Hepatocyte (in vitro differentiated cells): ENCODE results near the gene VANGL1. TPM values are rescaled to one million over a fixed set of nuclear protein-coding genes. Genes with fewer than 3 reads are reported as not detected.

ENCODE experiments used
- DNase-seq: peaks from one replicate; pipeline ENCODE4 v3.0.0-alpha.2; 2016; ENCODE audit warnings: low spot score
- H2AFZ ChIP-seq: fragments of 200-600 bp; sonication (generic); 2 replicates; pipeline ENCODE4 v1.6.0; 2016; ENCODE audit warnings: antibody characterized with exemption, mild to moderate bottlenecking
- H3K27ac ChIP-seq: fragments of 200-600 bp; sonication (generic); 2 replicates; pipeline ENCODE4 v1.5.1; 2016; ENCODE audit warnings: mild to moderate bottlenecking
- H3K27me3 ChIP-seq: fragments of 200-600 bp; sonication (generic); 2 replicates; pipeline ENCODE4 v1.6.1; 2016
- H3K36me3 ChIP-seq: fragments of 200-600 bp; sonication (generic); replicated peaks from 2 replicates; pipeline ENCODE4 v1.5.1; 2016; ENCODE audit warnings: low read depth; ENCODE audit not compliant: insufficient read depth
- H3K4me1 ChIP-seq: fragments of 200-600 bp; sonication (generic); 2 replicates; pipeline ENCODE4 v1.5.1; 2016; ENCODE audit warnings: mild to moderate bottlenecking, moderate library complexity; ENCODE audit not compliant: insufficient read depth
- H3K4me2 ChIP-seq: fragments of 200-600 bp; sonication (generic); 2 replicates; pipeline ENCODE4 v1.6.0; 2016
- H3K4me3 ChIP-seq: fragments of 200-600 bp; sonication (generic); 2 replicates; pipeline ENCODE4 v1.5.1; 2016; ENCODE audit warnings: mild to moderate bottlenecking
- H3K79me2 ChIP-seq: fragments of 200-600 bp; sonication (generic); 2 replicates; pipeline ENCODE4 v1.6.0; 2017; ENCODE audit warnings: mild to moderate bottlenecking
- H3K9me2 ChIP-seq: fragments of 200-600 bp; sonication (generic); replicated peaks from 2 replicates; pipeline ENCODE4 v1.6.0; 2017; ENCODE audit warnings: mild to moderate bottlenecking; ENCODE audit not compliant: insufficient read depth
- H3K9me3 ChIP-seq: fragments of 200-600 bp; sonication (generic); 2 replicates; pipeline ENCODE4 v1.5.1; 2016; ENCODE audit warnings: low read depth, mild to moderate bottlenecking
- H4K20me1 ChIP-seq: fragments of 200-600 bp; sonication (generic); 2 replicates; pipeline ENCODE4 v1.6.0; 2016; ENCODE audit warnings: mild to moderate bottlenecking; ENCODE audit not compliant: insufficient read depth, poor library complexity, severe bottlenecking
- CTCF ChIP-seq: fragments of 200-600 bp; sonication (generic); IDR thresholded peaks from 2 replicates; pipeline ENCODE4 v1.5.1; 2016; ENCODE audit warnings: antibody characterized with exemption, mild to moderate bottlenecking; ENCODE audit not compliant: poor library complexity
- EZH2 ChIP-seq: fragments of 200-600 bp; sonication (generic); IDR thresholded peaks from 2 replicates; pipeline ENCODE4 v1.6.1; 2016; ENCODE audit warnings: antibody characterized with exemption, mild to moderate bottlenecking, borderline replicate concordance
- EZH2phosphoT487 ChIP-seq: fragments of 200-600 bp; sonication (generic); IDR thresholded peaks from one replicate; pipeline ENCODE4 v1.6.1; 2018; ENCODE audit warnings: antibody characterized with exemption, mild to moderate bottlenecking, low read depth, moderate library complexity; ENCODE audit not compliant: unreplicated experiment, severe bottlenecking
- WGBS: methylation state at CpG from one replicate; pipeline ENCODE4 v1.1.6; 2016; ENCODE audit warnings: low lambda C conversion rate; ENCODE audit errors: missing lambda C conversion rate; 5-methylcytosine and 5-hydroxymethylcytosine counted together
- polyA plus RNA-seq: library from polyadenylated mRNA; unstranded; fragments of >200 nt; fragmentation: Nextera tagmentation; extraction: Ambion mirVana; gene quantifications from 2 replicates; pipeline ENCODE4 v1.2.1, GENCODE V29; 2016
- total RNA-seq: library from RNA; depleted of rRNA; stranded (reverse); fragments of >200 nt; gene quantifications from 2 replicates; pipeline ENCODE4 v1.2.3, GENCODE V29; 2014

Gene VANGL1
- total and polyA plus RNA-seq, 2 experiments from 2014 or later = 11.6 to 12.1 TPM

GRCh38 chr1:115665319-115666096, 23.7 kb downstream of the VANGL1 start:
- Histone ChIP-seq H3K4me2 (no peak overlapping the region), H2AFZ (no peak overlapping the region), H3K4me1 (peaks cover 9% of the 10 kb centered on the region), H3K27ac (no peak overlapping the region), H3K79me2 (peaks cover 7% of the 10 kb centered on the region), H3K9me2 (no peaks in the 10 kb centered on the region), H3K9me3 (no peaks in the 10 kb centered on the region), H4K20me1 (no peaks in the 10 kb centered on the region), H3K36me3 (no peaks in the 10 kb centered on the region), H3K4me3 (no peak overlapping the region), H3K27me3 (no peaks in the 10 kb centered on the region)
- DNase-seq = no peak
- TF ChIP-seq EZH2 (no peak), EZH2phosphoT487 (no peak), CTCF (no peak)
- WGBS = 91% methylated on average over 7 of the region's 7 CpGs

- H3K9me2 ChIP-seq = no peaks in the 10 kb centered on the region
- no peaks in the 10 kb centered on the region for H3K27me3 ChIP-seq
- H3K9me3 ChIP-seq = no peaks in the 10 kb centered on the region
- TF ChIP-seq EZH2phosphoT487 (no peak), CTCF (no peak), EZH2 (no peak)
- 97% methylated on average over 6 of the region's 6 CpGs for WGBS
- no peak overlapping the region for H3K27ac ChIP-seq
- peaks cover 16% of the 10 kb centered on the region for H3K4me1 ChIP-seq
- no peaks in the 10 kb centered on the region for H3K36me3 ChIP-seq
- no peak overlapping the region for H2AFZ ChIP-seq
- H3K79me2 ChIP-seq = peaks cover 7% of the 10 kb centered on the region
- H3K4me3 ChIP-seq = no peak overlapping the region
- no peak overlapping the region for H3K4me2 ChIP-seq
- no peak for DNase-seq
- no peaks in the 10 kb centered on the region for H4K20me1 ChIP-seq
Measured at GRCh38 chr1:115666206-115666605, 24.4 kb downstream of the VANGL1 start.

DNA sequence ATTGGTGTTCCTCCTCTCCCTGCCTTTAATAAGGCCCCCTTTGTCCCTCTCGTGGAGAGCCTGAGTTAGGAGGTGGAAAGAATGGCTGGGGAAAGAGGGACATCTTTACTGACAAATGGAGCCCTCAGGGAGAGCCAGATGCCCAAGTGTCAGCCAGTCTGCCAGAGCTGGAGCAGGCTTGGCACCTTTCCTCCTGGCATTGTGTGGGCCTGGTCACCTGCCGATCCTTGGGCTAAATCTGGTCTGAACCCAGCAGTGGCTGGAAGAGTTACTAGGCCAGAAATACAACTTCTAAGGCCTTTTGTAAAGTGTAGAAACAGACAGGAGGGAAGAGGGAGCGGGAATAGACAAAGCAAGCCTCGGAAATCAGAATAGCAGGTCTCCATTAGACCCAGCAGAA, 24.9 kb downstream of the VANGL1 start:
- Histone ChIP-seq H4K20me1 (no peaks in the 10 kb centered on the region), H3K79me2 (peaks cover 7% of the 10 kb centered on the region), H3K36me3 (no peaks in the 10 kb centered on the region), H3K9me2 (no peaks in the 10 kb centered on the region), H3K4me2 (no peak overlapping the region), H3K27ac (no peak overlapping the region), H3K9me3 (no peaks in the 10 kb centered on the region), H3K4me3 (no peak overlapping the region), H2AFZ (no peak overlapping the region), H3K27me3 (no peaks in the 10 kb centered on the region), H3K4me1 (peaks cover 18% of the 10 kb centered on the region)
- no peak for DNase-seq
- no peak for TF ChIP-seq EZH2
- TF ChIP-seq EZH2phosphoT487 = no peak
- WGBS = 92% methylated on average over 4 of the region's 4 CpGs

DNA sequence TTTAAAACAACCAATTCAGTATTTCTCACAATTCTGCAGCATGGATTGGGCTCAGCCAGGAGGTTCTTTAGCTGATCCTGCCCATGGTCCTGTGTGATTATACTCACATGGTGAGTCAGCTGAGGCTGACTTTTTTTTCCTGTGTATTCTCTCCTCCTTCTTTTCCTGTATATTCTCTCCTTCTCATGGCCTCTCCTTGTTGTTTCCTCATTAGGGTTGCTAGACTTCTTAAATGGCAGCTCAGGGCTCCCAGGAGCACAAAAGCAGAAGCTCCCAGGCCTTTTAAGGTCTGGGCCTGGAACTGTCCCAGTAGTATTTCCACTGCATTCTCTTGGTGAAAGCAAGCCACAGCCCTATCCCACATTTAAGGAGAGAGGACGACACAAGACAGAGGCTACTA, 26.8 kb downstream of the VANGL1 start:
- no peaks in the 10 kb centered on the region for H3K27me3 ChIP-seq
- peaks cover 29% of the 10 kb centered on the region for H3K4me1 ChIP-seq
- no peak overlapping the region for H3K4me2 ChIP-seq
- no peak overlapping the region for H3K4me3 ChIP-seq
- no peaks in the 10 kb centered on the region for H3K9me2 ChIP-seq
- H3K9me3 ChIP-seq = no peaks in the 10 kb centered on the region
- H3K79me2 ChIP-seq = peaks cover 7% of the 10 kb centered on the region
- no peak overlapping the region for H2AFZ ChIP-seq
- no peaks in the 10 kb centered on the region for H4K20me1 ChIP-seq
- DNase-seq = no peak
- WGBS = 91% methylated on average over 1 of the region's 1 CpG
- H3K27ac ChIP-seq = peak overlapping the region; percentile 91
- TF ChIP-seq CTCF (no peak), EZH2 (no peak), EZH2phosphoT487 (no peak)
- no peaks in the 10 kb centered on the region for H3K36me3 ChIP-seq
